H1 (cell line): ENCODE results near the gene BABAM2. TPM values are rescaled to one million over a fixed set of nuclear protein-coding genes. Genes with fewer than 3 reads are reported as not detected.

Experiments
- CTCF ChIA-PET: fragments of 300-600 bp; sonication (Branson Sonifier 250); formaldehyde crosslinking; loops from one replicate; lab custom pipeline; 2021; ENCODE audit not compliant: partially characterized antibody; lab: Charles Lee
- POLR2A ChIA-PET: fragments of 300-600 bp; sonication (Branson Sonifier 250); formaldehyde crosslinking; loops from one replicate; lab custom pipeline; 2021; ENCODE audit warnings: inconsistent platforms; ENCODE audit not compliant: partially characterized antibody; lab: Charles Lee
- DNase-seq, 2 experiments: peaks; one replicate each; pipeline versions ENCODE4 v3.0.0 to v3.0.0-alpha.2; 2010 to 2022; ENCODE audit warnings: low spot score in 2 of 2, low read depth in 1 of 2, mixed read lengths in 1 of 2
- FAIRE-seq: peaks from 2 replicates; lab custom pipeline; 2011; peaks lifted over from hg19 to GRCh38; lab: Jason Lieb, UNC
- H2AFZ ChIP-seq: 2 replicates; pipeline ENCODE4 v1.8.1; 2012; ENCODE audit warnings: low read length, inconsistent platforms
- H2AK5ac ChIP-seq: 2 replicates; pipeline ENCODE4 v1.6.1; 2013; ENCODE audit warnings: low read depth, low read length
- H2BK120ac ChIP-seq: replicated peaks from 2 replicates; pipeline ENCODE3; 2013; ENCODE audit warnings: low read depth, low read length, inconsistent platforms
- H2BK12ac ChIP-seq: 2 replicates; pipeline ENCODE4 v1.6.1; 2013; ENCODE audit warnings: low read depth, low read length
- H2BK15ac ChIP-seq: 2 replicates; pipeline ENCODE4 v1.6.1; 2013; ENCODE audit warnings: low read length
- H2BK20ac ChIP-seq: 2 replicates; pipeline ENCODE4 v1.6.1; 2013; ENCODE audit warnings: low read length
- H2BK5ac ChIP-seq: 2 replicates; pipeline ENCODE4 v1.6.1; 2013; ENCODE audit warnings: low read depth, low read length
- H3K14ac ChIP-seq: 2 replicates; pipeline ENCODE4 v1.6.1; 2013; ENCODE audit warnings: inconsistent platforms; ENCODE audit not compliant: insufficient read length
- H3K18ac ChIP-seq: 2 replicates; pipeline ENCODE4 v1.6.1; 2013; ENCODE audit warnings: low read length; ENCODE audit errors: extremely low read depth
- H3K23ac ChIP-seq: 2 replicates; pipeline ENCODE4 v1.6.1; 2013; ENCODE audit warnings: inconsistent platforms; ENCODE audit not compliant: insufficient read length
- H3K23me2 ChIP-seq: 2 replicates; pipeline ENCODE4 v1.6.1; 2013; ENCODE audit warnings: low read depth, low read length
- H3K27ac ChIP-seq: 2 replicates; pipeline ENCODE4 v1.6.1; 2011; ENCODE audit warnings: low read depth, low read length, inconsistent platforms
- H3K27me3 ChIP-seq, 4 experiments: replicated peaks in 1 of 4; 1 replicate in 1 of 4; 2 replicates in 3 of 4; pipeline versions ENCODE4 v1.6.1 to v1.8.1; 2011 to 2013; ENCODE audit warnings: low read length in 3 of 4, mild to moderate bottlenecking in 3 of 4, inconsistent platforms in 2 of 4, mixed read lengths in 2 of 4, moderate library complexity in 1 of 4; ENCODE audit not compliant: control insufficient read depth in 3 of 4, insufficient read depth in 3 of 4; ENCODE audit errors: extremely low read depth in 1 of 4
- H3K36me3 ChIP-seq, 4 experiments: 2 replicates each; pipeline versions ENCODE4 v1.6.1 to v1.8.1; 2011 to 2013; ENCODE audit warnings: mild to moderate bottlenecking in 4 of 4, low read length in 3 of 4, moderate library complexity in 2 of 4, control low read depth in 1 of 4, inconsistent platforms in 1 of 4; ENCODE audit not compliant: insufficient read depth in 4 of 4, control insufficient read depth in 2 of 4
- H3K4ac ChIP-seq: replicated peaks from 2 replicates; pipeline ENCODE3; 2013; ENCODE audit warnings: low read length, low read depth, mixed read lengths, inconsistent platforms; ENCODE audit not compliant: insufficient read length
- H3K4me1 ChIP-seq, 4 experiments: replicated peaks in 1 of 4; 1 replicate in 1 of 4; 2 replicates in 3 of 4; pipeline versions ENCODE4 v1.6.1 to v1.8.1; 2011 to 2013; ENCODE audit warnings: low read length in 3 of 4, inconsistent platforms in 2 of 4, mixed read lengths in 1 of 4; ENCODE audit not compliant: insufficient read depth in 4 of 4, control insufficient read depth in 3 of 4
- H3K4me2 ChIP-seq, 2 experiments: 2 replicates each; pipeline versions ENCODE4 v1.6.1 to v1.8.1; 2011 to 2013; ENCODE audit warnings: low read depth in 2 of 2, low read length in 2 of 2, control low read depth in 1 of 2, inconsistent platforms in 1 of 2, mild to moderate bottlenecking in 1 of 2; ENCODE audit not compliant: insufficient read depth in 1 of 2
- H3K4me3 ChIP-seq, 4 experiments: fragments of 200-600, 300-600 bp in 1 of 4; sonication (generic), shearing (Covaris generic), sonication (Bioruptor Twin) in 1 of 4; 2 replicates each; pipeline versions ENCODE4 v1.5.1 to v1.8.1; 2011 to 2016; ENCODE audit warnings: low read length in 4 of 4, low read depth in 3 of 4, control low read depth in 2 of 4, inconsistent platforms in 2 of 4, mild to moderate bottlenecking in 2 of 4, mixed read lengths in 1 of 4, moderate library complexity in 1 of 4; ENCODE audit not compliant: insufficient read depth in 2 of 4; ENCODE audit errors: extremely low read depth in 1 of 4
- H3K56ac ChIP-seq: replicated peaks from 2 replicates; pipeline ENCODE3; 2013; ENCODE audit warnings: low read depth, mild to moderate bottlenecking, mixed read lengths, low read length, inconsistent platforms; ENCODE audit not compliant: insufficient read length
- H3K79me1 ChIP-seq: 2 replicates; pipeline ENCODE4 v1.6.1; 2013; ENCODE audit warnings: low read depth, low read length, control low read depth
- H3K79me2 ChIP-seq, 2 experiments: 2 replicates each; pipeline versions ENCODE4 v1.6.1 to v1.8.1; 2012 to 2013; ENCODE audit warnings: low read length in 2 of 2, mild to moderate bottlenecking in 2 of 2, inconsistent platforms in 1 of 2; ENCODE audit not compliant: insufficient read depth in 2 of 2, control insufficient read depth in 1 of 2
- H3K9ac ChIP-seq, 4 experiments: replicated peaks in 1 of 4; 1 replicate in 1 of 4; 2 replicates in 3 of 4; pipeline versions ENCODE4 v1.6.1 to v1.8.1; 2011 to 2013; ENCODE audit warnings: low read depth in 3 of 4, low read length in 3 of 4, control low read depth in 2 of 4, mild to moderate bottlenecking in 2 of 4, moderate library complexity in 2 of 4, inconsistent platforms in 1 of 4; ENCODE audit errors: extremely low read depth in 1 of 4
- H3K9me3 ChIP-seq, 2 experiments: 2 replicates each; pipeline versions ENCODE4 v1.6.1 to v1.8.1; 2012 to 2013; ENCODE audit warnings: mild to moderate bottlenecking in 2 of 2, moderate library complexity in 2 of 2, control low read depth in 1 of 2, inconsistent platforms in 1 of 2, low read depth in 1 of 2, low read length in 1 of 2, mixed read lengths in 1 of 2; ENCODE audit not compliant: insufficient read depth in 2 of 2
- H4K20me1 ChIP-seq, 2 experiments: replicated peaks in 1 of 2; 2 replicates each; pipeline versions ENCODE3 to v1.8.1; 2011 to 2013; ENCODE audit warnings: inconsistent platforms in 2 of 2, low read length in 2 of 2, mild to moderate bottlenecking in 1 of 2; ENCODE audit not compliant: insufficient read depth in 2 of 2, control insufficient read depth in 1 of 2
- H4K5ac ChIP-seq: 2 replicates; pipeline ENCODE4 v1.6.1; 2013; ENCODE audit warnings: low read length, low read depth, mixed read lengths, inconsistent platforms; ENCODE audit not compliant: insufficient read length
- H4K8ac ChIP-seq: 2 replicates; pipeline ENCODE4 v1.8.0; 2013; ENCODE audit warnings: mild to moderate bottlenecking, moderate library complexity, low read length, inconsistent platforms; ENCODE audit not compliant: insufficient read depth; ENCODE audit errors: extremely low read depth
- H4K91ac ChIP-seq: replicated peaks from 2 replicates; pipeline ENCODE3; 2013; ENCODE audit warnings: low read length, mixed read lengths, inconsistent platforms; ENCODE audit not compliant: insufficient read length
- ATF2 ChIP-seq: IDR thresholded peaks from 2 replicates; pipeline ENCODE4 v1.6.1; 2012; ENCODE audit warnings: low read length, inconsistent platforms
- ATF3 ChIP-seq: IDR thresholded peaks from 2 replicates; pipeline ENCODE4 v1.6.1; 2011; ENCODE audit warnings: low read depth, mild to moderate bottlenecking, low read length; ENCODE audit not compliant: insufficient read depth
- BCL11A ChIP-seq, 2 experiments: IDR thresholded peaks; one replicate each; pipeline ENCODE4 v1.6.1; 2011; ENCODE audit warnings: low read depth in 2 of 2, low read length in 2 of 2, mild to moderate bottlenecking in 2 of 2
- HDAC6 ChIP-seq: IDR thresholded peaks from one replicate; pipeline ENCODE4 v1.7.1; 2012; ENCODE audit warnings: low read depth, mild to moderate bottlenecking, inconsistent platforms, low read length, moderate library complexity
- JUN ChIP-seq: IDR thresholded peaks from 2 replicates; pipeline ENCODE4 v1.6.1; 2011; ENCODE audit warnings: low read depth, mild to moderate bottlenecking, improper control_type of control experiment, low read length
- KDM1A ChIP-seq: fragments of 200-600, 300-600 bp; sonication (generic); IDR thresholded peaks from 2 replicates; pipeline ENCODE4 v1.7.1; 2016; ENCODE audit warnings: mild to moderate bottlenecking, low read length, borderline replicate concordance
- KDM5A ChIP-seq: fragments of 200-600 bp; IDR thresholded peaks from 2 replicates; pipeline ENCODE4 v1.7.1; 2012; ENCODE audit warnings: mild to moderate bottlenecking, low read length, inconsistent platforms, mixed read lengths
- NRF1 ChIP-seq: IDR thresholded peaks from 2 replicates; pipeline ENCODE4 v1.6.1; 2011; ENCODE audit warnings: mild to moderate bottlenecking, low read depth, low read length, improper control_type of control experiment
- RNF2 ChIP-seq: fragments of 200-900, 300-1000 bp; sonication (generic); IDR thresholded peaks from 2 replicates; pipeline ENCODE4 v1.7.1; 2016; ENCODE audit warnings: borderline replicate concordance, low read depth, mild to moderate bottlenecking, antibody characterized with exemption, low read length; ENCODE audit not compliant: poor library complexity, severe bottlenecking; ENCODE audit errors: missing control alignments
- SIN3A ChIP-seq, 2 experiments: IDR thresholded peaks in 1 of 2; conservative IDR thresholded peaks in 1 of 2; 2 replicates each; pipeline ENCODE4 v1.6.1; 2011 to 2012; ENCODE audit warnings: low read length in 2 of 2, improper control_type of control experiment in 1 of 2, low read depth in 1 of 2, mild to moderate bottlenecking in 1 of 2
- SP4 ChIP-seq: IDR thresholded peaks from 2 replicates; pipeline ENCODE4 v1.6.1; 2012; ENCODE audit warnings: low read length, inconsistent platforms
- TBP ChIP-seq: IDR thresholded peaks from 2 replicates; pipeline ENCODE4 v1.6.1; 2011; ENCODE audit warnings: low read depth, low read length, improper control_type of control experiment
- WGBS, 2 experiments: shearing (Covaris generic) in 1 of 2; methylation state at CpG; one replicate each; pipeline versions ENCODE4 v1.1.6 to v1.1.7; 2013 to 2015; ENCODE audit warnings: low lambda C conversion rate in 2 of 2, mixed read lengths in 2 of 2, inconsistent platforms in 1 of 2, low coverage in 1 of 2, missing lambda C conversion rate in 1 of 2; ENCODE audit not compliant: insufficient replicate concordance in 2 of 2, insufficient coverage in 1 of 2, insufficient read length in 1 of 2; ENCODE audit errors: extremely low coverage in 1 of 2, missing lambda C conversion rate in 1 of 2; 5-methylcytosine and 5-hydroxymethylcytosine counted together
- polyA plus RNA-seq, 7 experiments: library from polyadenylated mRNA; depleted of rRNA in 3 of 7; stranded (reverse) in 5 of 7; unstranded in 2 of 7; fragments of >200 nt in 5 of 7; fragments of 200-250 nt in 2 of 7; gene quantifications; 1 replicate in 5 of 7; 2 replicates in 1 of 7; 4 replicates in 1 of 7; pipeline versions ENCODE4 v1.2.1 to v1.2.3, GENCODE V29; 2011 to 2013; ENCODE audit warnings: missing spikeins in 2 of 7, mixed read lengths in 2 of 7
- total RNA-seq: library from RNA; stranded (reverse); fragmentation: NEBNext Ultra II Directional; extraction: Animal tissue kit (Norgen Biotek cat#: 25700); gene quantifications from 2 replicates; pipeline ENCODE4 v1.2.1, GENCODE V29; 2021

The BABAM2 gene
- total and polyA plus RNA-seq, 2 of the 8 experiments (the other 6 are each of a cell fraction or from before 2014, with no cell fraction given) = 15.8 to 20.9 TPM

DNA sequence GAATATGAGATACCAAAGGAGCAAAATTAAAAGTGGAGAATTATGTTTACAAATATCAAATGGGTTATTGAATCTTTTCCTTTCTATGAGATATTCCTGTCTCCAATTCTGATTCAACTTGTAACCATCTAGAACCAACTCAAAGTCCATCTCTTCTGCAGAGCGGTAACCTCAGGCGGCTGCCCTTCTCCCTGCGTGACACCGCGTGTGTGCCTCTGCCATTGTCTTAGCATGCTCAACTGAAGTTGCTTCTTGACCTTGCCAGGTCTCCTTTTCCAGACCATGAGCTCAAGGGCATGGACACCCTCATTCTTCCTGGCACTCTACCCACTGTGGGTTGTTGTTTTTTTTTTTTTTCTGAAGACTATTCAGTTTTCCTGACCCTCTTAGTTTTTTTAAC lies 398.1 kb downstream of the BABAM2 start:
- H4K5ac ChIP-seq = no peak overlapping the region
- H3K14ac ChIP-seq = no peak overlapping the region
- no peak overlapping the region for H3K9ac ChIP-seq
- no peak overlapping the region for H2BK20ac ChIP-seq
- H3K27me3 ChIP-seq = no peaks in the 10 kb centered on the region
- WGBS, 2 experiments = 94% methylated on average over 5 of the region's 5 CpGs; no CpG with 5 or more reads in 1 of the 2 experiments
- H3K79me1 ChIP-seq = no peaks in the 10 kb centered on the region
- H3K56ac ChIP-seq = no peak overlapping the region
- H3K4ac ChIP-seq = no peak overlapping the region
- no peak overlapping the region for H2AFZ ChIP-seq
- FAIRE-seq = no peak
- no peaks in the 10 kb centered on the region for H4K20me1 ChIP-seq
- no peak overlapping the region for H2BK12ac ChIP-seq
- no peak overlapping the region for H3K23ac ChIP-seq
- no peak for DNase-seq
- H3K79me2 ChIP-seq = no peaks in the 10 kb centered on the region
- no peaks in the 10 kb centered on the region for H3K36me3 ChIP-seq
- no peak overlapping the region for H3K27ac ChIP-seq
- H2BK15ac ChIP-seq = no peak overlapping the region
- H4K91ac ChIP-seq = no peak overlapping the region
- no peak overlapping the region for H2BK5ac ChIP-seq
- no peak overlapping the region for H4K8ac ChIP-seq
- CTCF ChIA-PET = no interaction called here
- peaks cover 0 to 5% (median 0%) of the 10 kb centered on the region in 4 experiments; a peak in 1 of 7 replicates for H3K4me1 ChIP-seq
- no peaks in the 10 kb centered on the region for H3K23me2 ChIP-seq
- H2AK5ac ChIP-seq = no peak overlapping the region
- no peaks in the 10 kb centered on the region for H3K9me3 ChIP-seq
- no peak overlapping the region for H2BK120ac ChIP-seq
- no peak overlapping the region for H3K4me3 ChIP-seq
- POLR2A ChIA-PET = no interaction called here
- H3K4me2 ChIP-seq = no peak overlapping the region
- H3K18ac ChIP-seq = no peak overlapping the region
- no peak for TF ChIP-seq BCL11A (IDR thresholded peaks at IDR 0.05; ENCODE audit: low read depth in 2 of 2, low read length in 2 of 2)
- TF ChIP-seq SP4 = no peak
- no peak for TF ChIP-seq KDM5A
- no peak for TF ChIP-seq KDM1A
- TF ChIP-seq SIN3A (conservative IDR thresholded peaks at IDR 0.05 in 1 of 2, IDR thresholded peaks at IDR 0.05 in 1 of 2; ENCODE audit: low read depth in 1 of 2, low read length in 2 of 2) = no peak
- TF ChIP-seq JUN = no peak
- TF ChIP-seq ATF2 = no peak
- TF ChIP-seq NRF1 = no peak
- TF ChIP-seq TBP = no peak
- TF ChIP-seq HDAC6 = no peak
- TF ChIP-seq RNF2 = no peak
- no peak for TF ChIP-seq ATF3
